WTC11 (cell line): ENCODE measurements around the gene PLEKHM1.
"Not testable (repeated sequence)": the region's sequence is repeated elsewhere in the genome, so short reads cannot be mapped to it uniquely, and the experiment has no call there.

Source experiments
- ATF3 ChIP-seq: sonication (generic); formaldehyde crosslinking; conservative IDR thresholded peaks from 2 replicates; pipeline ENCODE4 v1.8.1; 2022; ENCODE audit warnings: mild to moderate bottlenecking, missing genetic modification reagents
- CTCF ChIP-seq: fragments of 200-600 bp; IDR thresholded peaks from 2 replicates; pipeline ENCODE4 v1.8.0; 2022; ENCODE audit warnings: antibody characterized with exemption
- ETV6 ChIP-seq: sonication (generic); formaldehyde crosslinking; IDR thresholded peaks from 2 replicates; pipeline ENCODE4 v1.8.1; 2022; ENCODE audit warnings: mild to moderate bottlenecking, missing genetic modification reagents
- FOXP1 ChIP-seq: sonication (generic); formaldehyde crosslinking; IDR thresholded peaks from 2 replicates; pipeline ENCODE4 v1.8.0; 2022; ENCODE audit warnings: missing genetic modification reagents, mild to moderate bottlenecking, moderate library complexity, borderline replicate concordance
- JUN ChIP-seq: sonication (generic); formaldehyde crosslinking; IDR thresholded peaks from 2 replicates; pipeline ENCODE4 v1.8.0; 2023; ENCODE audit warnings: mild to moderate bottlenecking, missing genetic modification reagents
- NFYB ChIP-seq: sonication (generic); formaldehyde crosslinking; conservative IDR thresholded peaks from 2 replicates; pipeline ENCODE4 v1.8.0; 2022; ENCODE audit warnings: low read depth, missing genetic modification reagents
- TP53 ChIP-seq: sonication (generic); formaldehyde crosslinking; IDR thresholded peaks from 2 replicates; pipeline ENCODE4 v1.8.1; 2023; ENCODE audit warnings: mild to moderate bottlenecking, missing genetic modification reagents
- USF2 ChIP-seq: sonication (generic); formaldehyde crosslinking; IDR thresholded peaks from 2 replicates; pipeline ENCODE4 v1.8.1; 2023; ENCODE audit warnings: mild to moderate bottlenecking, missing genetic modification reagents, moderate library complexity
- ZNF232 ChIP-seq: sonication (generic); formaldehyde crosslinking; IDR thresholded peaks from 2 replicates; pipeline ENCODE4 v1.8.0; 2022; ENCODE audit warnings: mild to moderate bottlenecking, missing genetic modification reagents
- ZNF396 ChIP-seq: fragments of 250-450 bp; sonication (Bioruptor Pico); IDR thresholded peaks from 2 replicates; pipeline ENCODE4 v1.8.0; 2021; ENCODE audit warnings: mild to moderate bottlenecking, moderate library complexity, borderline replicate concordance
- ZNF532 ChIP-seq: fragments of 250-450 bp; sonication (Bioruptor Pico); IDR thresholded peaks from 2 replicates; pipeline ENCODE4 v1.9.0; 2021; ENCODE audit warnings: mild to moderate bottlenecking, borderline replicate concordance

GRCh38 chr17:45453731-45454130 is 36.8 kb downstream of the PLEKHM1 start:
- not testable (repeated sequence) for TF ChIP-seq NFYB (CRISPR knock-in tag); ETV6; JUN (CRISPR knock-in tag); USF2 (CRISPR knock-in tag); CTCF; ZNF532; TP53; FOXP1 (CRISPR knock-in tag); ATF3 (CRISPR knock-in tag); ZNF232 (CRISPR knock-in tag); ZNF396
